Liver (tissue), 9 donors: Measurements from ENCODE around the gene RTN1. TPM values are rescaled to one million over a fixed set of nuclear protein-coding genes. Genes with fewer than 3 reads are reported as not detected.

Experiments used
- DNase-seq: peaks from one replicate; pipeline ENCODE4 v3.0.0-alpha.2; 2017; ENCODE audit warnings: low spot score
- H3K27ac ChIP-seq, 2 donors: one replicate each; pipeline ENCODE4 v1.7.0; 2013; ENCODE audit warnings: inconsistent platforms in 2 of 2, low read length in 2 of 2, control low read depth in 1 of 2, low read depth in 1 of 2, mild to moderate bottlenecking in 1 of 2
- H3K27me3 ChIP-seq, 4 donors: one replicate each; pipeline versions ENCODE4 v1.6.1 to v1.7.0; 2013; ENCODE audit warnings: low read length in 3 of 4, inconsistent platforms in 1 of 4, mild to moderate bottlenecking in 1 of 4, moderate library complexity in 1 of 4; ENCODE audit not compliant: control insufficient read depth in 4 of 4, insufficient read depth in 4 of 4
- H3K36me3 ChIP-seq, 4 donors: one replicate each; pipeline versions ENCODE4 v1.6.1 to v1.7.0; 2013; ENCODE audit warnings: low read length in 3 of 4, mild to moderate bottlenecking in 3 of 4, low read depth in 1 of 4, moderate library complexity in 1 of 4; ENCODE audit not compliant: control insufficient read depth in 4 of 4, insufficient read depth in 3 of 4
- H3K4me1 ChIP-seq, 4 donors: one replicate each; pipeline versions ENCODE4 v1.6.1 to v1.7.0; 2013; ENCODE audit warnings: low read length in 3 of 4, mild to moderate bottlenecking in 3 of 4, moderate library complexity in 1 of 4; ENCODE audit not compliant: control insufficient read depth in 4 of 4, insufficient read depth in 4 of 4
- H3K4me3 ChIP-seq, 3 donors: one replicate each; pipeline versions ENCODE4 v1.6.1 to v1.7.0; 2013; ENCODE audit warnings: low read length in 3 of 3, control low read depth in 1 of 3, low read depth in 1 of 3, mild to moderate bottlenecking in 1 of 3
- H3K9ac ChIP-seq, 2 donors: one replicate each; pipeline ENCODE4 v1.7.0; 2013; ENCODE audit warnings: low read length in 2 of 2, mild to moderate bottlenecking in 2 of 2, moderate library complexity in 2 of 2, control low read depth in 1 of 2, low read depth in 1 of 2
- H3K9me3 ChIP-seq, 4 donors: one replicate each; pipeline versions ENCODE4 v1.6.1 to v1.7.0; 2013; ENCODE audit warnings: low read length in 3 of 4; ENCODE audit not compliant: control insufficient read depth in 4 of 4
- EGR1 ChIP-seq, 2 donors: IDR thresholded peaks; 2 replicates each; pipeline ENCODE4 v1.6.1; 2016 to 2018; ENCODE audit warnings: antibody characterized with exemption in 2 of 2, low read depth in 2 of 2
- FOXA1 ChIP-seq: IDR thresholded peaks from 2 replicates; pipeline ENCODE4 v1.6.1; 2016; ENCODE audit warnings: antibody characterized with exemption
- FOXA2 ChIP-seq: IDR thresholded peaks from 2 replicates; pipeline ENCODE4 v1.6.1; 2016; ENCODE audit warnings: antibody characterized with exemption
- GABPA ChIP-seq, 2 donors: IDR thresholded peaks in 1 of 2; conservative IDR thresholded peaks in 1 of 2; 2 replicates each; pipeline ENCODE4 v1.6.1; 2016; ENCODE audit warnings: antibody characterized with exemption in 2 of 2, mild to moderate bottlenecking in 1 of 2, moderate library complexity in 1 of 2
- HNF4A ChIP-seq, 2 donors: conservative IDR thresholded peaks; 2 replicates each; pipeline ENCODE4 v1.6.1; 2016; ENCODE audit warnings: antibody characterized with exemption in 2 of 2, mild to moderate bottlenecking in 2 of 2
- HNF4G ChIP-seq: IDR thresholded peaks from 2 replicates; pipeline ENCODE4 v1.6.1; 2016; ENCODE audit warnings: antibody characterized with exemption
- JUND ChIP-seq, 2 donors: IDR thresholded peaks; 2 replicates each; pipeline ENCODE4 v1.6.1; 2016; ENCODE audit warnings: antibody characterized with exemption in 2 of 2
- RAD21 ChIP-seq, 2 donors: IDR thresholded peaks; 2 replicates each; pipeline ENCODE4 v1.6.1; 2016; ENCODE audit warnings: antibody characterized with exemption in 2 of 2, mild to moderate bottlenecking in 2 of 2
- SP1 ChIP-seq: IDR thresholded peaks from 2 replicates; pipeline ENCODE4 v1.6.1; 2018; ENCODE audit warnings: antibody characterized with exemption, mild to moderate bottlenecking
- TAF1 ChIP-seq: conservative IDR thresholded peaks from 2 replicates; pipeline ENCODE4 v1.6.1; 2016; ENCODE audit warnings: antibody characterized with exemption, mild to moderate bottlenecking
- YY1 ChIP-seq: IDR thresholded peaks from 2 replicates; pipeline ENCODE4 v1.6.1; 2016; ENCODE audit warnings: antibody characterized with exemption, mild to moderate bottlenecking
- ZBTB33 ChIP-seq: IDR thresholded peaks from 2 replicates; pipeline ENCODE4 v1.6.1; 2016; ENCODE audit warnings: antibody characterized with exemption
- WGBS: extraction: QIAGEN DNeasy Blood & Tissue Kit; methylation state at CpG from one replicate; pipeline ENCODE4 v1.1.7; 2013; 5-methylcytosine and 5-hydroxymethylcytosine counted together
- polyA plus RNA-seq, 2 donors: library from polyadenylated mRNA; stranded (reverse) in 1 of 2; unstranded in 1 of 2; fragments of 200-250 nt in 1 of 2; fragments of >200 nt in 1 of 2; fragmentation: Nextera tagmentation in 1 of 2; extraction: Ambion mirVana in 1 of 2; gene quantifications; one replicate each; pipeline versions ENCODE4 v1.2.1 to v1.2.3, GENCODE V29; 2013 to 2015
- total RNA-seq, 2 donors: library from RNA; depleted of rRNA; stranded (reverse); fragments of >200 nt; gene quantifications; one replicate each; pipeline ENCODE4 v1.2.3, GENCODE V29; 2014
- TF ChIP-seq, protein P1 (sequence below): IDR thresholded peaks from 2 replicates; pipeline ENCODE4 v1.6.1; 2016; ENCODE audit warnings: antibody characterized with exemption
- TF ChIP-seq, protein P2 (sequence below): IDR thresholded peaks from 2 replicates; pipeline ENCODE4 v1.6.1; 2016; ENCODE audit warnings: antibody characterized with exemption, mild to moderate bottlenecking
- TF ChIP-seq, protein P3 (sequence below): IDR thresholded peaks from 2 replicates; pipeline ENCODE4 v1.6.1; 2016; ENCODE audit warnings: antibody characterized with exemption
- donor health status: healthy.
- donor health status: healthy.
- donor health status: healthy.
- donor health status: healthy.
- donor health status: healthy.

Gene RTN1
- total and polyA plus RNA-seq, 4 donors = 0.08 to 1.8 (median 0.37) TPM

GRCh38 chr14:59828276-59828675, 42.3 kb downstream of the RTN1 start:
- Histone ChIP-seq H3K9me3 (no peaks in the 10 kb centered on the region), H3K4me3 (no peak overlapping the region), H3K4me1 (no peaks in the 10 kb centered on the region), H3K27ac (no peak overlapping the region), H3K36me3 (no peaks in the 10 kb centered on the region), H3K27me3 (no peaks in the 10 kb centered on the region), H3K9ac (no peak overlapping the region)
- no peak for DNase-seq
- TF ChIP-seq GABPA (IDR thresholded peaks at IDR 0.05 in 1 of 2, conservative IDR thresholded peaks at IDR 0.05 in 1 of 2) = no peak
- TF ChIP-seq, protein P1, sequence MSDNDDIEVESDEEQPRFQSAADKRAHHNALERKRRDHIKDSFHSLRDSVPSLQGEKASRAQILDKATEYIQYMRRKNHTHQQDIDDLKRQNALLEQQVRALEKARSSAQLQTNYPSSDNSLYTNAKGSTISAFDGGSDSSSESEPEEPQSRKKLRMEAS = no peak
- TF ChIP-seq SP1 = no peak
- no peak for TF ChIP-seq HNF4G
- TF ChIP-seq, protein P2, sequence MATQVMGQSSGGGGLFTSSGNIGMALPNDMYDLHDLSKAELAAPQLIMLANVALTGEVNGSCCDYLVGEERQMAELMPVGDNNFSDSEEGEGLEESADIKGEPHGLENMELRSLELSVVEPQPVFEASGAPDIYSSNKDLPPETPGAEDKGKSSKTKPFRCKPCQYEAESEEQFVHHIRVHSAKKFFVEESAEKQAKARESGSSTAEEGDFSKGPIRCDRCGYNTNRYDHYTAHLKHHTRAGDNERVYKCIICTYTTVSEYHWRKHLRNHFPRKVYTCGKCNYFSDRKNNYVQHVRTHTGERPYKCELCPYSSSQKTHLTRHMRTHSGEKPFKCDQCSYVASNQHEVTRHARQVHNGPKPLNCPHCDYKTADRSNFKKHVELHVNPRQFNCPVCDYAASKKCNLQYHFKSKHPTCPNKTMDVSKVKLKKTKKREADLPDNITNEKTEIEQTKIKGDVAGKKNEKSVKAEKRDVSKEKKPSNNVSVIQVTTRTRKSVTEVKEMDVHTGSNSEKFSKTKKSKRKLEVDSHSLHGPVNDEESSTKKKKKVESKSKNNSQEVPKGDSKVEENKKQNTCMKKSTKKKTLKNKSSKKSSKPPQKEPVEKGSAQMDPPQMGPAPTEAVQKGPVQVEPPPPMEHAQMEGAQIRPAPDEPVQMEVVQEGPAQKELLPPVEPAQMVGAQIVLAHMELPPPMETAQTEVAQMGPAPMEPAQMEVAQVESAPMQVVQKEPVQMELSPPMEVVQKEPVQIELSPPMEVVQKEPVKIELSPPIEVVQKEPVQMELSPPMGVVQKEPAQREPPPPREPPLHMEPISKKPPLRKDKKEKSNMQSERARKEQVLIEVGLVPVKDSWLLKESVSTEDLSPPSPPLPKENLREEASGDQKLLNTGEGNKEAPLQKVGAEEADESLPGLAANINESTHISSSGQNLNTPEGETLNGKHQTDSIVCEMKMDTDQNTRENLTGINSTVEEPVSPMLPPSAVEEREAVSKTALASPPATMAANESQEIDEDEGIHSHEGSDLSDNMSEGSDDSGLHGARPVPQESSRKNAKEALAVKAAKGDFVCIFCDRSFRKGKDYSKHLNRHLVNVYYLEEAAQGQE = no peak
- TF ChIP-seq, protein P3, sequence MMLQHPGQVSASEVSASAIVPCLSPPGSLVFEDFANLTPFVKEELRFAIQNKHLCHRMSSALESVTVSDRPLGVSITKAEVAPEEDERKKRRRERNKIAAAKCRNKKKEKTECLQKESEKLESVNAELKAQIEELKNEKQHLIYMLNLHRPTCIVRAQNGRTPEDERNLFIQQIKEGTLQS = no peak
- no peak for TF ChIP-seq YY1
- no peak for TF ChIP-seq JUND (IDR thresholded peaks at IDR 0.05)
- no peak for TF ChIP-seq TAF1
- no peak for TF ChIP-seq HNF4A (conservative IDR thresholded peaks at IDR 0.05)
- WGBS = 65% methylated on average over 2 of the region's 2 CpGs

GRCh38 chr14:59827401-59827800, 43.2 kb downstream of the RTN1 start:
- Histone ChIP-seq H3K27me3 (no peaks in the 10 kb centered on the region), H3K4me1 (no peaks in the 10 kb centered on the region), H3K9me3 (no peaks in the 10 kb centered on the region), H3K27ac (no peak overlapping the region), H3K4me3 (no peak overlapping the region), H3K9ac (no peak overlapping the region), H3K36me3 (no peaks in the 10 kb centered on the region)
- no peak for DNase-seq
- 74% methylated on average over 3 of the region's 3 CpGs for WGBS
- TF ChIP-seq, protein P1 = no peak
- TF ChIP-seq GABPA (IDR thresholded peaks at IDR 0.05 in 1 of 2, conservative IDR thresholded peaks at IDR 0.05 in 1 of 2) (no peak), EGR1 (IDR thresholded peaks at IDR 0.05; ENCODE audit: low read depth in 2 of 2) (no peak), HNF4G (no peak), RAD21 (IDR thresholded peaks at IDR 0.05) (no peak), FOXA2 (no peak), FOXA1 (no peak), ZBTB33 (no peak), YY1 (no peak)
- TF ChIP-seq, protein P2 = no peak
- TF ChIP-seq, protein P3 = no peak
